GM18526 (cell line): Measurements from ENCODE around the gene PLA2G5.

Source experiments
- POLR2A ChIP-seq: IDR thresholded peaks from 3 replicates; pipeline ENCODE4 v1.6.1; 2011; ENCODE audit not compliant: insufficient read length; ENCODE audit errors: extremely low read depth

Gene PLA2G5

GRCh38 chr1:20107351-20107750 is 37.4 kb downstream of the PLA2G5 start:
- no peak for TF ChIP-seq POLR2A

DNA sequence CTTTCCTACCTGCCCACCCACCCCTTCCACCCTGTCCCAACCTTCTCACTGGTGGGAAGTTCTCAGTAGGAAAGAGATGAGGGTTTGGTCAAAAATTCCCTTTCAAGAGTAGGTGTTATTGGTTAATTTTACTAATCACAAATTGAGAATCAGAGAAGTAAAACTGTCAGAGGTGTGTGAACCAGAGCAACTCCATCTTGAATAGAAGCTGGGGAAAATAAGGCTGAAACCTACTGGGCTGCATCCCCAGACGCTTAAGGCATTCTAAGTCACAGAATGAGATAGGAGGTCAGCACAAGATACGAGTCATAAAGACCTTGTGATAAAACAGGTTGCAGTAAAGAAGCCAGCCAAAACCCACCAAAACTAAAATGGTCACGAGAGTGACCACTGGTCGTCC is 37.8 kb downstream of the PLA2G5 start:
- no peak for TF ChIP-seq POLR2A

- no peak for TF ChIP-seq POLR2A
Observed at GRCh38 chr1:20108366-20109123, 38.6 kb downstream of the PLA2G5 start.

GRCh38 chr1:20109223-20109856 is 39.3 kb downstream of the PLA2G5 start:
- TF ChIP-seq POLR2A: no peak

DNA sequence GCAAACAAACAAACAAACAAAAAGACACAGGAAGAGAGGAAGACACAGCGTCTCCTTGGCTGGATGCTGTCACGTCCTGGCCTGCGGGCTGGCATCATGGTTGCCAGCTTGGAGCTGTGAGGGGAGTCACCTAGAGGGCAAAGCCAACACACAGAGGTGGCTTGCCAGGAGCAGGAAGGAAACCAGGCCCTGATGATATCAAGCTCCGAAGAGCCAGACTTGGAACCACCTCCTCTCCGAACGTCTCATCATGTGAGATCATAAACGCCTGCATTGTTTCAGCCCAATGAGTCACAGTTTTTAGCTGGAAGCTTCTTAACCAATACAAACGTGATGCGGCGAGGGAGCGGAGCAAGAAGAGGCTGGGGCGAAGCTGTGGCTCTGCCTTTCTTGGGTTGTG is 40.7 kb downstream of the PLA2G5 start:
- TF ChIP-seq POLR2A: no peak

GRCh38 chr1:20111452-20111851 is 41.5 kb downstream of the PLA2G5 start:
- no peak for TF ChIP-seq POLR2A

DNA sequence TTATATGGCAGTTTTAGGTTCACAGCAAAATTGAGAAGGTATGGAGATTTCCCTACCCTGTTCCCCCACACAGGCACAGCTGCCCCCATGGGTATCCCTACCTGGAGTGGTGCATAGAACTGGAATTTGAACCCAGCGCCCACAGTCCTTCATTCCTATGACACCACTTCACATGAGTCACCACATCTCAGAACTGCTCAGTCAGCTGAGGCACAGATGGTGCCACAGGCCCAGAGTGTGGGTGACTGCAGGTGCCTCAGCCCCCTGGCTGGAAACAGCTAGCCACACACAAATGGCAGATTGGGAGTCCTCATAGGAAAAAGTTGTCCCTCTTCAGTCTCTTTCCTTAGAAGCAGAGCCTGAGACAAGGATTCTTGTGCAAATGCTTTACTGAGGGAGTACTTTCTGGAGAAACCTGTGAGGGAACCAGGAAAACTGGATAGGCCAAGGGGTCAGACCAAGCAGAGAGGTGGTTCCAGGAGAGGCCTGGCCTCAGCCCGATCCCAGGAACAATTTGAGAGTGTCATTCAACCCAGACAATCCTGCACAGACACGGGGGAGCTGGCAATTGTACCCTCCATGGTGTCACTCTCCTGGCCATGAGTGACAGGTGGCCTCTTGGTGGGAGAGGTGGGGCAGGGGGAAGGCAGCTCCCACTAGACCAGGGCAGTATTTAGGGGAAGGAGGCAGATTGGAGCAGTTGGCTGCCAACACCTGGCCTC is 42.4 kb downstream of the PLA2G5 start:
- TF ChIP-seq POLR2A: no peak

- TF ChIP-seq POLR2A: no peak
Observed at GRCh38 chr1:20114021-20114648, 44.1 kb downstream of the PLA2G5 start.

DNA sequence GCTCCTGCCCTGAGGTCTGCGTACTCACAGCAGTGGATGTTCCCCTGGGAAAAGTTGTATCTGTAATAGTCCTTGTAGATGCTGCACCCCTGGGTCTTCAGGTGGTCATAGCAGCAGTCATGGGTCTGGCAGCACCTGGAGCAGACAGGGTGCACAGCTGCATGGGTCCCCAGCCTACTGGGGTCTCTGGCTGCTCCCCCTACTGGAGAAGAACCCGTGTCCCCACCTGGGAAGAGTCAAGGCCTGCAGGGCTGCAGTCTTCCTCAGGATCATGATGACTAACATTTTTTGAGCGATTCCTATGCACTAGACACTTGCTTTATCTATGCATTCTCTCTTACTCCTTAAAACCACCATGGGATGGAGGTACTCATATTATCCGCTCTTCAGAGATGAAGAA is 45.5 kb downstream of the PLA2G5 start:
- TF ChIP-seq POLR2A: no peak

DNA sequence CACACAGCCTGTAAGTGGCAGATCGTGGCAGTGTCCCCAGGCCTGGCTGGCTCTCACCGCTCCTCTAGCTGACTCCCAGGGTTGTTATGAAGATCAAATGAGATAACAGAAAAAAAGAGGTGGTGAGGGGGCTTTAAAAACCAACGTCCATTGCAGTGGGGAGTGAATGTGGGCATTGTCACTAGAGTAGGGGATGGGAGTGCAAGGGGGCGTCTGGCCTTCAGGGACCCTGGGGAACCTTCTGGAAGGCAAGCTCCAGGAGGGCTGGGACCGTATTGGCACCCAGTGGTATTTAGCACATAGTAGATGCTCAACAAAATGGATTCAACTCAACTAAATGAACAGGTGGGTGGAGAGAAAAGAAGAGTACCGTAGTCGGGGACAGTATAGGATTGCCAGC is 45.9 kb downstream of the PLA2G5 start:
- TF ChIP-seq POLR2A: no peak

GRCh38 chr1:20117236-20117635 is 47.2 kb downstream of the PLA2G5 start:
- TF ChIP-seq POLR2A: no peak

- no peak for TF ChIP-seq POLR2A
Observed at GRCh38 chr1:20119347-20119746, 49.4 kb downstream of the PLA2G5 start, which contains the start of gene PLA2G2D. PLA2G2D (minus strand) TSS chr1:20119536; CDS start chr1:20119498, 38 bp downstream.

DNA sequence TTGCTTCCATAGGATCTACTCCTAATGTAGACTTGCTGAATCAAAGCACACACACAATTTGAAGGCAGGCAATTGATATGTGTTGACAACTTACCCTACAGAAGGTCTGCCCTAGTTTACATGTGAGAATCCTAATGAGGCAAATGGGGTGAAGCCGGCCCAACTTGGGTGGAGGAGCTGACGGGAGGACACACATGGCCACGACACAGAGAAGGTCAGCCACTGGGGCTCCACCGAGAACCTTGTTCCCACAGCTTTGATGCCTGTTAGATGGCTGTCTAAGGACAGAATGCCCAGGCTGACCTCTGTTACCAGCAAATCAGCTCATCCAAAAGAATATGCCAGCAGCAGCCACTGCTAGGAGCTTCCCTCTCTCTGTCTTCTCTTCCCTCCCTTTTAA is 50.8 kb downstream of the PLA2G5 start:
- no peak for TF ChIP-seq POLR2A

DNA sequence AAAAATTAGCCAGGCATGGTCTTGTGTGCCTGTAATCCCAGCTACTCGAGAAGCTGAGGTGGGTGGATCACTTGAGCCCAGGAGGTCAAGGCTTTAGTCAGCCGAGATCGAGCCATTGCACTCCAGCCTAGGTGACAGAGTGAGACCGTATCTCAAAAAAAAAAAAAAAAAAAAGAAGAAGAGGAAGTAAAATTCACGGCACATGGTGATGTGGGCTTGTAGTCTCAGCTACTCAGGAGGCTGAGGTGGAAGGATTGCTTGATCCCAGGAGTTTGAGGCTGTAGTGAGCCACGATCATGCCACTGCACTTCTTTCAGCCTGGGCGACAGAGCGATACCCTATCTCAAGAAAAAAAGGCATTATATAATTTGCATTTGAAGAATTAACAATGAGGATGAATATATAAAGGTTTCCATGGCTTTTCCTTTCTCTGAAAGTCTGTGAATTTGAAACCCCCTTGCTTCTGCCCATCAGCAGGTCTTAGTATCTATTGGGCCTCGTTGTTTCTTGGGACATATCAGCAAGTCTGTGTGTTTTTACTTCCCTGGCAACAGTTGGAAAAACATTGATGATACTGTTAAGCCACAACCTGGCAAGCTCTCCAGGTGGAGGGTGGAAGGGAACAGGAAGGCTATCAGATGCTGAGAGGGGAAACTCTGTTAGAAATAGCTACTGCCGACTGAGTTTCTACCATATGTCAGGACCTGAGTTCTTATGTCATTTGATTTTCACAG is 53.9 kb downstream of the PLA2G5 start:
- TF ChIP-seq POLR2A: no peak
